Lower lobe of right lung (tissue), 2 donors: ENCODE measurements around the gene MEF2A. TPM values are rescaled to one million over a fixed set of nuclear protein-coding genes. Genes with fewer than 3 reads are reported as not detected.

Experiments used
- ATAC-seq, 2 donors: fragments of 200-7000 bp; cut with Tn5 transposase; one replicate each; pipeline ENCODE4 v1.9.1; 2020 to 2022; ENCODE audit warnings: mild to moderate bottlenecking in 2 of 2, moderate library complexity in 2 of 2
- DNase-seq: peaks from one replicate; pipeline ENCODE4 v3.0.0-alpha.2; 2020
- H3K27ac ChIP-seq: fragments of 200-600 bp; one replicate; pipeline ENCODE4 v1.8.0; 2022
- H3K27me3 ChIP-seq: fragments of 200-600 bp; one replicate; pipeline ENCODE4 v1.8.0; 2022; ENCODE audit warnings: low read depth
- H3K36me3 ChIP-seq: fragments of 200-600 bp; one replicate; pipeline ENCODE4 v1.8.0; 2022; ENCODE audit warnings: mild to moderate bottlenecking
- H3K4me1 ChIP-seq: fragments of 200-600 bp; one replicate; pipeline ENCODE4 v1.8.0; 2022
- H3K4me3 ChIP-seq: fragments of 200-600 bp; one replicate; pipeline ENCODE4 v1.8.0; 2022; ENCODE audit warnings: mild to moderate bottlenecking
- H3K9me3 ChIP-seq: fragments of 200-600 bp; one replicate; pipeline ENCODE4 v1.8.0; 2022
- CTCF ChIP-seq: fragments of 200-600 bp; IDR thresholded peaks from one replicate; pipeline ENCODE4 v1.8.0; 2022; ENCODE audit warnings: antibody characterized with exemption, mild to moderate bottlenecking
- intact Hi-C: fragments of 100-400 bp; cut with DNase I; formaldehyde crosslinking; loops from one replicate; pipeline ENCODE4 v1.11.0; 2022
- total RNA-seq: library from RNA; stranded (reverse); fragmentation: NEBNext Ultra II Directional; extraction: Animal tissue kit (Norgen Biotek cat#: 25700); gene quantifications from one replicate; pipeline ENCODE4 v1.2.1, GENCODE V29; 2021
- donor health status: DM: no; HTN: yes; CAD: no; lungs with severe emphysema.

The MEF2A gene
- total RNA-seq, 1 donor from 2014 or later: 80.1 TPM

GRCh38 chr15:99702895-99703602 lies 137.3 kb downstream of the MEF2A start:
- ATAC-seq (peak; percentile 44 to 54), DNase-seq (no peak)
- H3K36me3 ChIP-seq: peaks cover 7% of the 10 kb centered on the region
- no peak overlapping the region for H3K4me3 ChIP-seq
- peak overlapping the region; percentile 77 for H3K27ac ChIP-seq
- no peaks in the 10 kb centered on the region for H3K27me3 ChIP-seq
- H3K4me1 ChIP-seq: peaks cover 32% of the 10 kb centered on the region
- TF ChIP-seq CTCF: no peak
- intact Hi-C loops: no loop called here
- no peaks in the 10 kb centered on the region for H3K9me3 ChIP-seq

- Histone ChIP-seq H3K4me1 (peaks cover 40% of the 10 kb centered on the region), H3K9me3 (no peaks in the 10 kb centered on the region), H3K4me3 (peak overlapping the region; percentile 1), H3K27ac (peak overlapping the region; percentile 77), H3K27me3 (no peaks in the 10 kb centered on the region), H3K36me3 (peaks cover 7% of the 10 kb centered on the region)
- no peak for DNase-seq
- peak; percentile 82 to 85 for ATAC-seq
- TF ChIP-seq CTCF: peak; percentile 61
- intact Hi-C loops: no loop called here
Measured at GRCh38 chr15:99703603-99704443, 138.0 kb downstream of the MEF2A start.

- peaks cover 46% of the 10 kb centered on the region for H3K4me1 ChIP-seq
- no peak overlapping the region for H3K4me3 ChIP-seq
- H3K27ac ChIP-seq: peak overlapping the region; percentile 77
- DNase-seq (no peak), ATAC-seq (peak; percentile 86)
- H3K9me3 ChIP-seq: no peaks in the 10 kb centered on the region
- H3K27me3 ChIP-seq: no peaks in the 10 kb centered on the region
- peaks cover 7% of the 10 kb centered on the region for H3K36me3 ChIP-seq
- intact Hi-C loops: no loop called here
- peak; percentile 76 for TF ChIP-seq CTCF
Measured at GRCh38 chr15:99704444-99704838, 138.7 kb downstream of the MEF2A start.

GRCh38 chr15:99706557-99707303 lies 140.9 kb downstream of the MEF2A start:
- H3K27ac ChIP-seq: peak overlapping the region; percentile 50
- no peaks in the 10 kb centered on the region for H3K9me3 ChIP-seq
- H3K4me3 ChIP-seq: no peak overlapping the region
- intact Hi-C loops: no loop called here
- peaks cover 48% of the 10 kb centered on the region for H3K4me1 ChIP-seq
- H3K36me3 ChIP-seq: peaks cover 26% of the 10 kb centered on the region
- no peak for TF ChIP-seq CTCF
- H3K27me3 ChIP-seq: no peaks in the 10 kb centered on the region
- ATAC-seq: no peak
- DNase-seq: no peak

- Histone ChIP-seq H3K36me3 (peaks cover 36% of the 10 kb centered on the region), H3K27ac (peak overlapping the region; percentile 67), H3K4me1 (peaks cover 45% of the 10 kb centered on the region), H3K4me3 (no peak overlapping the region), H3K27me3 (no peaks in the 10 kb centered on the region), H3K9me3 (no peaks in the 10 kb centered on the region)
- intact Hi-C loops: no loop called here
- no peak for TF ChIP-seq CTCF
- no peak for ATAC-seq
- no peak for DNase-seq
Measured at GRCh38 chr15:99707473-99708270, 141.9 kb downstream of the MEF2A start.
